ENCODE data around the gene EBI3.
"Not testable (repeated sequence)": the region's sequence is repeated elsewhere in the genome, so short reads cannot be mapped to it uniquely, and the experiment has no call there.

The EBI3 gene

DNA sequence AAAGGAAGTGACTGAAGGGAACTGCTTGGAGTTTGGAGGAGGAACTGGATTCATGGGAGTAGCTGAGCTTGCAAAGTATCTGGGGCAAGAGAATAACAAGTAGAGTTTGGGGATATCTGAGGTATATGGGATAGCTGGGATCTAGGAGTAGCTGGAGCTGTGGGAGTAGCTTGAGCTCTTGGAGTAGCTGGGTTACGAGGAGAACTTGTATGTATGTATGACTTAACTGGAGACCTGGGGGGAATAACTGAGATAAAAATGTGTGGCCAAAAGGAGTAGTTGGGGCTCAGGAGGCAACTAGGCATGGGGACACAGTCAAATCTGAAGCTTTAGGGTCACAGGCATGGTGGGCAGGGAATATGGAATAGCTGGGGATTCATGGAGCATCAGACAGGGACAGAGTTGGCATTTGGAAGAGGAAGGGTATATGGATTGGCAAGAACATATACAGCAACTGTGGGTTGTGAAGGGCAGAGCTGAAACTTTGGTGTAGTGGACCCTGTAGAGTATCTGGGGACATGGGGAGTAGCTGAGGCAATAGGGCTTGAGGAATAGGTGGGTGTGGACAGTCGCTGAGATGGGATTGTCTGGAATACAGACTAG is 28.3 kb upstream of the EBI3 start:
- DNase-seq (ENCODE audit: low read depth): no peak

DNA sequence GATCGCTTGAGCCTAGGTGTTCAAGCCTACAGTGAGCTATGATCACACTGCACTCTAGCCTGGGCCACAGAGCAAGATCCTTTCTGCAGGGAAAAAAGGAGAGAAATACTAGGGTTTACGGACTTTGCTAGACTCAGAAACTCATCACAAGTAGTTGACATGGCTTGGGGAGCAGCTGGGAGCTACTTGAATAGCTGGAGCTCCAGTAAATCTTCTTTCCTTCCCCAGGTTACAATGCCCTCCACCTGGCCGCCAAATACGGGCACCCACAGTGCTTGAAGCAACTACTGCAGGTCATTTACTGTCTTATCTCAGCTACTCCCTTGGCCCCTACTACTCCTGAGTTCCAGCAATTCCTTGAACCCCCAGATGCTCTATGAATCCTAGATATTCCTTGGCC is 27.5 kb upstream of the EBI3 start:
- no peak for DNase-seq (ENCODE audit: low read depth)

DNA sequence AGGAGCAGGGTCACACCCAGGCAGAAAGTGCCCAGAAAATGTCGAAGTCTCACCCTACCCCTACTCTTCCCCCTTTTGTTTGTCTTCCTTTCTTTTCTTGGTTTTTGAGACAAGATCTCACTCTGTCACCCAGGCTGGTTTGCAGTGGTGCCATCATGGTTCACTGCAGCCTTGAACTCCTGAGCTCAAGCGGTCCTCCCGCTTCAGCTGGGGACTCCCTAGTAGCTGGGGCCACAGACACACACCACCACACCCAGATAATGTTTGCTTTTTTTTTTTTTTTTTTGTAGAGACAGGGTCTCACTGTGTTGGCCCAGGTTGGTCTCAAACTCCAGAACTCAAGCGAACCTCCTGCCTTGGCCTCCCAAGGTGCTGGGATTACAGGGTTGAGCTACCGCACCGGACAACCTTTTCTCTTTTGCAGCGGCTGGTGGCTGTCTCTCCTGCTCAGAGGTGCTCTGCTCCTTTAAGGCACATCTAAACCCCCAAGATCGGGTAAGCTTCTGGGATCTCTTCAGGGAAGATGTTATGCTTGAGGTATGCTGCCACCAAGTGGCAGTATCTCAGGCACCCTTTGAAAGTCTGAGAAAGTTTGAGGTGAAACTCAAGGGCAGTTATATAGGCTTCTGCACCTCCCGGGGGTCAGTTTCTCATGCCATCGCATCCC is 22.4 kb upstream of the EBI3 start:
- DNase-seq (ENCODE audit: low read depth): no peak

DNA sequence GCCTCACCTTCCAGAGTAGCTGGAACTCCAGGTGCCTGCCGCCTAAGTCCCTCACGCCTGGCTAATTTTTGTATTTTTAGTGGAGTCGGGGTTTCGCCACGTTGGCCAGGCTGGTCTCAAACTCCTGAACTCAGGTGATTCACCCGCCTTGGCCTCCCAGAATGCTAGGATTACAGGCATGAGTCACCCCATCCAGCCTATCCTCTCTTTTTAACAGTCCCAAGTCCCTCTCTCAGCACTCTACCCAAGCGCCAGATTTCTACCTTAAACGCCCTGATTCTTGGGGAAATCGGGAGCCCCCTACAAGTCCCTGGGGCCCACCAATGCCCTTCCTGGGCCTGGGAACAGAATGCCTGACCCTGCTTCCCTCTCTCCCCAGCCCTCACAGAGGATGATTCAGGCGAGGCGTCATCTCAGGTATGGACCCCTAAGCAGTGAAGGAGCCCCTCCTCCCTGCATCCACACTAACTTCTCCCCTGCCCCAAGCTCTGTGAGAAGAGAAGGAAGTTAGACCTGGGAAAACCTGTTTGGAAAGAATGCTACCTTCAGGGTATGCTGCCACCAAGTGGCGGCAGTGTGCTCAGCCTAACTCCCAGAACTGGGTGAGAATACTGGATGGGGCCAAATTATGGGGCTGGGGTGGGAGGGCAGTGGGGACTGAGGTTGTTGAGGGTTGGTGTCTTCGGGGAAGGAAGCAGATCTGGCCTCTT is 20.8 kb upstream of the EBI3 start:
- no peak for DNase-seq (ENCODE audit: low read depth)

DNA sequence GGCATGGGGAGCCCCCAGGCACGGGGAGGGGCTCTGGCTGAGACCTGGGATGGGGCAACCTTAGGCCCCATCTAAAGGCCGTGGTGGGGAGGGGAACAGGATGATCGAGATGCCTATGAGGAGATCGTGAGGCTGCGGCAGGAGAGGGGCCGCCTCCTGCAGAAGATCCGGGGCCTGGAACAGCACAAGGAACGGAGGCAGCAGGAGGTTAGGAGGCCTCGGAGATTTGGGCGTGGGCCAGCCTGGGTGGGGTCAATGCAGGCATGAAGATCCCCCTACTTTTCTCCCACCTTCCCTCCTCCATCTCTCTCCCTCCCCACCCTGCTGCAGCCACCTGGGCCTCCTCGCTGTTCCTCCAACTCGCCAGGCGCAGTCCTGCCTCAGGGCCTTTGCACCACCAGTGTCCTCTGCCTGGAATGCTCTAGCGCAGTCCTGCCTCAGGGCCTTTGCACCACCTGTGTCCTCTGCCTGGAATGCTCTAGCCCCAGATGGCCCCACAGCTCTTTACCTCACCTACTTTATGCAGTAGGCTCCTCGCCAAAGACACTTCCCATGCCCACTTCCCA is 19.1 kb upstream of the EBI3 start:
- no peak for DNase-seq (ENCODE audit: low read depth)

DNA sequence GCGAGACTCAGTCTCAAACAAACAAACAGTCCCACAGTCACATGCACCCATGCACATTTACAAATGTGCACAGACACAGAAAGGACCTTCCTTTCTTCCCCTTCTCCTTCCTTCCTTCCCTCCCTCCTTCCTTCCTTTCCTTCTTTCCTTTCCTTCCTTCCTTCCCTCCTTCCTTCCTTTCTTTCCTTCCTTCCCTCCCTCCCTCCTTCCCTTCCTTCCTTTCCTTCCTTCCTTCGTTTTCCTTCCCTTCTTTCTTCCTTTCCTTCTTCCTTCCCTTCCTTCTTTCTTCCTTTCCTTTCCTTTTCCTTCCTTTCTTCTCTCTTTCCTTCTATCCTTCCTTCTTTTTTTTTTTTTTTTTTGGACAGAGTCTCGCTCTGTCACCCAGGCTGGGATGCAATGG is 16.2 kb upstream of the EBI3 start:
- DNase-seq (ENCODE audit: low read depth): no peak

DNA sequence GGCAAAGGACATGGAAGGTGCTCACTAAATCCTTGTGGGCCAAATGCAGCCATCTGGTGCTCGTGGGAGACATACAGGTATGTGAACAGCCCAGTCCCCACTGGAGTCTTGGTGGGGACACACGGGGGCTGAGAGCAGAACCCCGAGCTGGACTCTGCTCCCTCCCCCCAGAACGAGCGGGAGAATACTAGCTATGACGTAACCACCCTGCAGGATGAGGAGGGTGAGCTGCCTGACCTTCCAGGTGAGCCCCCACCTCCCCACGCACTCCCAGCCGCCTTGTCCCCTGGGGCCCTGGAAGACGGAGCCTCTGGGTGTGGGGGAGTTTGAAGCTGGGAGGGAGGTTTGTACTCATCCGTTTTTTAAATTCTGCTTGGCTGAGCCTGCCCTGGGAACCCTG is 13.5 kb upstream of the EBI3 start:
- no peak for DNase-seq (ENCODE audit: low read depth)

DNA sequence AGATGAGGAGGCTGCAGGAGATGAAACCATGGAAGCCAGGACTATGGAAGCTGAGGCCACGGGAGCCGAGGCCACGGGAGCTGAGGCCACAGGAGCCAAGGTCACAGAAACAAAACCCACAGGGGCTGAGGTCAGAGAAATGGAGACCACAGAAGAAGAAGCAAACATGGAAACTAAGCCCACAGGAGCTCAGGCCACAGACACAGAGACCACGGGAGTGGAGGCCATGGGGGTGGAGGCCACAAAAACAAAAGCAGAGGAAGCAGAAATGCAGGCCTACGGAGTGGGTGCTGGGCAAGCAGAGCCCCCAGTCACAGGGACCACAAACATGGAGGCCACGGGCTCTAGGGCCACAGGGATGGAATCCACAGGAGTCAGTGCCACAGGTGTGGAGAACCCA is 12.5 kb upstream of the EBI3 start:
- DNase-seq (ENCODE audit: low read depth): no peak

DNA sequence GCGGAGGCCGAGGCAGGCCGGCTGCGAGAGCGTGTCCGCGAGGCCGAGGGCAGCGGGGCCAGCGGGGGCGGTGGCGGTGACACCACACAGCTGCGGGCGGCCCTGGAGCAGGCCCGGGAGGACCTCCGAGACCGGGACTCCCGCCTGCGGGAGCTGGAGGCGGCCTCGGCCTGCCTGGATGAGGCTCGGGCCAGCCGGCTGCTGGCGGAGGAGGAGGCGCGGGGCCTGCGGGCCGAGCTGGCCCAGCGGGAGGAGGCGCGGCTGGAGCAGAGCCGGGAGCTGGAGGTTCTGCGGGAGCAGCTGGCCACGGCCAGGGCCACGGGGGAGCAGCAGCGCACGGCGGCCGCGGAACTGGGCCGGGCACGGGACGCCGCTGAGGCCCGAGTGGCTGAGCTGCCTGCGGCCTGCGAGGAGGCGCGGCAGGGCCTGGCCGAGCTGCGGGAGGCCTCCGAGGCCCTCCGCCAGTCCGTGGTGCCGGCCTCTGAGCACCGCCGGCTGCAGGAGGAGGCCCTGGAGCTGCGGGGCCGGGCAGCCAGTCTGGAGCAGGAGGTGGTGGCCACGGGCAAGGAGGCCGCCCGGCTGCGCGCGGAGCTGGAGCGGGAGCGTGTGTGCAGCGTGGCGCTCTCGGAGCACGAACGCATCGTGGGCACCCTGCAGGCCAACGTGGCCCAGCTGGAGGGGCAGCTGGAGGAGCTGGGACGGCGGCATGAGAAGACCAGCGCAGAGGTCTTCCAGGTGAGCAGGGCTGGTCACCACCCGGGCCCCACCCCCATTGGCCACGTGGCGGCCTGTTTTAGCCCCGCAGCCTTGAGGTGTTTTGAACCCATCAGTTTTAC is 11.7 kb upstream of the EBI3 start:
- DNase-seq (ENCODE audit: low read depth): no peak

DNA sequence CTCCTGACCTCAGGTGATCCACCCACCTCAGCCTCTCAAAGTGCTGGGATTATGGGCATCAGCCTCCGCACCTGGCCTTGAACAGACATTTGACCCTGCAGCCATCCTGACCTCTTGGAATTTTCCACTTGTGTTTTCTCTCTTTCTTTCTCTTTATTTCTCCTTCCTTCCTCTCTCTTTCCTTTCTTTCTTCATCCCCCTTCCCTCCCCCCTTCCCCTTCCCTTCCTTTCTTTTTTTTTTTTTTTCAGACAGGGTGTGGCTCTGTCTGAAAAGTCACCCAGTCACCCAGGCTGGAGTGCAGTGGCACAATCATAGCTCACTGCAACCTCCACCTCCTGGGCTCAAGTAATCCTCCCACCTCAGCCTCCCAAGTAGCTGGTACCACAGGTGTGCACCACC is 10.8 kb upstream of the EBI3 start:
- not testable (repeated sequence) for DNase-seq (ENCODE audit: low read depth)

DNA sequence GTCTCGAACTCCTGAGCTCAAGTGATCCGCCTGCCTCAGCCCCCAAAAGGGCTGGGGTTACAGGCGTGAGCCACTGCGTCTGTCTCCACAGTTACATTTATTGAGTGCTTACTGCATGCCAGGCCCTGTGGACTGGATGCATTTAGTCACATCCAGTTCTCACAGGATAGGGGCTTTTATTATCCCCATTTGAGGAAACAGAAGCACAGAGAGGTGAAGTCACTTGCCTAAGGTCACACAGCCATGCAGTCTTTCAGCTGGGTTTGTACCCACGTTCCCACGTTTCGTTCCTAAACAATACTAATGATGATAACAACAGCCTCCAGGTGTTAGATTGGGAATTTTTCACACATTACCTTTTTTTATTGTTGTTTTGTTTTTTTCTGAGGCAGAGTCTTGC is 9.1 kb upstream of the EBI3 start:
- DNase-seq (ENCODE audit: low read depth): no peak

DNA sequence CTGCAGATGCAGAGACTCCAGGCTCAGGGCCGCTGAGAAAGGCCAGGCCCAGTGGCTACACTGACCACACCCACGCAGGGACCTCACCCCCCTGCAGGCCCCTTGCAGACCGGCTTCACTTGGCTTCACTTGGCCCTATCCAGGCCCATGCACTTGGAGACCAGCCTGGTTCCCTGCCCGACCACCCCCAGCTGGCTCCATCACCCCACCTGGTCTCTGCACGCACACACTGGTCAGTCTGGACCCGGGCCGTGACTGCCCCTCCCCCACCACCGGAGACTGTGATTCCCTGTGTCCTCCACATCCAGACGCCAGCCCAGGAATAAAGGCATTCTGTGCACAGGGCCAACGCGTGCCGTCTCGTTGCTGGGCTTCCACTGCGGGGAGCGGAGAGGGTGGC is 4.9 kb upstream of the EBI3 start:
- DNase-seq (ENCODE audit: low read depth): no peak

DNA sequence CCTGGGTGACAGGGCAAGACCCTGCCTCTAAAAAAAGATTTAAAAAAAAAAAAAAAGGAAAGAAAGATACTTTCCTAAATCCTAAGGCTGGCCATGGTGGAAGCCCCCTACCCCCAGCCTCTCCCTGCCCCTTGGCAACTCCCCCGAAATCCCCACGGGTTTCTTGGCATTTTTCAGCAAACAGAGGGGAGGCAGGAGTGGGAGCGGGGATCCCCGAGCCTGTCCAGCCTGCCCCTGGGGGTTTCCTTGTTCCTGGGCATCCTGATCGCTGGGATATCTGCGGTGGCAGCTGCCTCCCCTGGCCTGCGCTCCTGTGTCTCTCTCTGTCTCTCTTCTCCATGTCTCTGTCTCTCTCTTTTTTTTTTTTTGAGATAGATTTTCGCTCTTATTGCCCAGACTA is 3.4 kb upstream of the EBI3 start:
- DNase-seq (ENCODE audit: low read depth): no peak

DNA sequence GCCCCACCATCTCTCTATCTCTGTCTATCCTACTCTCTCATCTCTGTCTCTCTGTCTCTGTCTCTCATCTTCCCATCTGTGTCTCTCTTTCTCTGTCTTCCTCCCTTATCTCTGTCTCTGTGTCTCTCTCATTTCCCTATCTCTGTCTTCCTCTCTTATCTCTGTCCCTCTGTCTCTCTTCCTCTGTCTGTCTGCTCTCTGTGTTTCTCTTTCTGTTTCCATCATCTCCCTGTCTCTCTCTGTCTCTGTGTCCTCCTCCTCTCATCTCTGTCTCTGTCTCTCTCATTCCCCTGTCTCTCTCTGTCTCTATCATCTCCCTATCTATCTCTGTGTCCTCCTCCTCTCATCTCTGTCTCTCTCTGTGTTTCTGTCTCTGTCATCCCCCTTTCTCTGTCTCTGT is 1.6 kb upstream of the EBI3 start:
- DNase-seq (ENCODE audit: low read depth): no peak

DNA sequence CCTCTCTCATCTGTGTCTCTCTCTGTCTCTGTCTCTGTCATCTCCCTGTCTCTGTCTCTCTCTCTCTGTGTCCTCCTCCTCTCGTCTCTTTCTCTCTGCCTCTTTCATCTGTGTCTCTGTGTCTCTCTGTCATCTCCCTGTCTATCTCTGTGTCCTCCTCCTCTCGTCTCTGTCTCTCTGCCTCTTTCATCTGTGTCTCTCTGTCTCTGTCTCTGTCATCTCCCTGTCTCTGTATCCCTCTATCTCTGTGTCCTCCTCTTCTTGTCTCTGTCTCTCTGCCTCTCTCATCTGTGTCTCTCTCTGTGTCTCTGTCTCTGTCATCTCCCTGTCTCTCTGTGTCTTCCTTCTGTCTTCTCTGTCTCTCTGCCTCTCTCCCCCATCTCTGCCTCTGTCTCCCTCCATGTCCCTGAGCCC is 551 bp upstream of the EBI3 start:
- no peak for DNase-seq (ENCODE audit: low read depth)

DNA sequence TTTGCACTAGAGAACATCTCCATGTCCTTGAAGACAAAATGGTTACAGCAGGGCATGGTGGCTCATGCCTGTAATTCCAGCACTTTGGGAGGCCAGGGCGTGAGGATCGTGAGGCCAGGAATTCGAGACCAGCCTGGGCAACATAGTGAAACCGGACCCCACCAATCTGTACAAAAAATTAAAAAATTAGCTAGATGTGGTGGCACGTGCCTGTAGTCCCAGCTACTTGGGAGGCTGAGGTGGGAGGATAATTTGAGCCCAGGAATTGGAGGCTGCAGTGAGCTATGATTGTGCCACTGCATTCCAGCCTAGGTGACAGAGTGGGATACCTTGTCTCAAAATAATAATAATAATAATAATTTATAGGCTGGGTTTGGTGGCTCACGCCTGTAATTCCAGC is 914 bp downstream of the EBI3 start:
- not testable (repeated sequence) for DNase-seq (ENCODE audit: low read depth)

DNA sequence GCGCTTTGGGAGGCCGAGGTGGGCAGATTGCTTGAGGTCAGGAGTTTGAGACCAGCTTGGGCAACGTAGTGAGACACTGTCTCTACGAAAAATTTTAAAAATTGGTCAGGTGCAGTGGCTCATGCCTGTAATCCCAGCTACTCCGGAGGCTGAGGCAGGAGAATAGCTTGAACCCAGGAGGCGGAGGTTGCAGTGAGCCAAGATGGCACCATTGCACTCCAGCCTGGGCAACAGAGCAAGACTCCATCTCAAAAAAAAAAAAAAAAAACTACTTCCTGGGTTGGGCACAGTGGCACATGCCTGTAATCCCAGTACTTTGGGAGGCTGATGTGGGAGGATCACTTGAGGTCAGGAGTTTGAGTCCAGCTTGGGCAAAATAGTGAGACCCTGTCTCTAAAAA is 2.2 kb downstream of the EBI3 start:
- DNase-seq (ENCODE audit: low read depth): not testable (repeated sequence)

DNA sequence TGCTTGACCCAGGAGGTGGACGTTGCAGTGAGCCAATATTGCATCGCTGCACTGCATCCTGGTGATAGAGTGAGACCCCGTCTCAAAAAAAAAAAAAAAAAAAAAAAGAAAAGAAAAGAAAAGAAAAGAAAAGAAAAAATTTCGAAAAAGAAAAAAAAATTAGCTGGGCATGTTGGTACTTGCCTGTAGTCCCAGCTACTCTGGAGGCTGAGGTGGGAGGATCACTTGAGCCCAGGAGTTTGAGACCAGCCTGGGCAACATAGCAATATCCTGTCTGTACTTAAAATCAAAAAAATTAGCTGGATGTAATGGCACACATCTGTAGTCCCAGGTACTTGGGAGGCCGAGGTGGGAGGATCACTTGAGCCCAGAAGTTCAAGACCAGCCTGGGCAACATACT is 2.8 kb downstream of the EBI3 start:
- DNase-seq (ENCODE audit: low read depth): not testable (repeated sequence)

DNA sequence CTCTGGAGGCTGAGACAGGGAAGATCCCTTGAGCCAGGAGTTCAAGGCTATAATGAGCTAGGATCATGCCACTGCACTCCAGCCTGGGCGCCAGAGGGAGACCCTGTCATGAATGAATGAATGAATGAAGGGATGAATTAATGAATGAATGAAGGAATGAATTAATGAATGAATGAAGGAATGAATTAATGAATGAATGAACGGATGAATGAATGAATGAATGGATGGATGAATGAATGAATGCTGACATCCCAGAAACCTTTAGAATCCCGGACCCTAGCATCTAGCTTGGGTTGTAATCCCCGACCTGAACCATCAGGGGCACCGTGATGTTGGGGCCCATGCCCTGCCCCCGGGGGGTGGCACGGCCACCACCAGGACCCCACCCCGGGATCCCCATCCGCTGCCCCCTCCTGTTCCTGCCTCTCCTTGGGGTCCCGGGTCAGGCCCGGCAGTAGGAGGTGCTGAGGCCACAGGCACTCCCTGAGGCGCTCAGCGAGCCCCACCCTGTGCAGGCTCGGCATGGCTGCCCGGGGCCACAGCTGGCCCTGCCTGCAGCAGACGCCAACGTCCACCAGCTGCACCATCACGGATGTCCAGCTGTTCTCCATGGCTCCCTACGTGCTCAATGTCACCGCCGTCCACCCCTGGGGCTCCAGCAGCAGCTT is 3.4 kb downstream of the EBI3 start:
- no peak for DNase-seq (ENCODE audit: low read depth)

DNA sequence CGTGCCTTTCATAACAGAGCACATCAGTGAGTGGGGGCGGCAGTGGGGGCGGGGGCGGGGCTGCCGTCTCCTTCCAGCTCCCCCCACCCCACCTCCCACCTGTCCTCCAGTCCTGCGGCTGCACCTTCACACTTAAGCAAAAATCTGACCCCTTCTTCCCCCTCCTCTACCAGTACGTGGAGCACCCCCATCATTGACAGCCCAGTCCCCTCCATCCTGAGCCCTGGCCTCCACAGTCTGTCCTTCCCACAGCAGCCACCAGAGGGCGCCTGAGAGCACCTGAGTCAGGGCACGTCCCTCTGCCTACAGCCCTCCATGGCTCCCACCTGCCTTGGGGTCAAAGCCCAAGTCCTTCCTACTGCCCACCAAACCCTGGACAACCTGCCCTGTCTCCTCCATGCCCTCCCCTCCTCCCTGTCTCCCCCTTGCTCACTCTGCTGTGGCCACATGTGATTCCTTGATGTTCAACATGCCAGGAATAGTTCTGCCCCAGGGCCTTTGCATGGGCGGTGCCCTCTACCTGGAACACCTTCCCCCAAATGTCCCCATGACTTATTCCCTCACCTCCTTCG is 4.0 kb downstream of the EBI3 start:
- no peak for DNase-seq (ENCODE audit: low read depth)

DNA sequence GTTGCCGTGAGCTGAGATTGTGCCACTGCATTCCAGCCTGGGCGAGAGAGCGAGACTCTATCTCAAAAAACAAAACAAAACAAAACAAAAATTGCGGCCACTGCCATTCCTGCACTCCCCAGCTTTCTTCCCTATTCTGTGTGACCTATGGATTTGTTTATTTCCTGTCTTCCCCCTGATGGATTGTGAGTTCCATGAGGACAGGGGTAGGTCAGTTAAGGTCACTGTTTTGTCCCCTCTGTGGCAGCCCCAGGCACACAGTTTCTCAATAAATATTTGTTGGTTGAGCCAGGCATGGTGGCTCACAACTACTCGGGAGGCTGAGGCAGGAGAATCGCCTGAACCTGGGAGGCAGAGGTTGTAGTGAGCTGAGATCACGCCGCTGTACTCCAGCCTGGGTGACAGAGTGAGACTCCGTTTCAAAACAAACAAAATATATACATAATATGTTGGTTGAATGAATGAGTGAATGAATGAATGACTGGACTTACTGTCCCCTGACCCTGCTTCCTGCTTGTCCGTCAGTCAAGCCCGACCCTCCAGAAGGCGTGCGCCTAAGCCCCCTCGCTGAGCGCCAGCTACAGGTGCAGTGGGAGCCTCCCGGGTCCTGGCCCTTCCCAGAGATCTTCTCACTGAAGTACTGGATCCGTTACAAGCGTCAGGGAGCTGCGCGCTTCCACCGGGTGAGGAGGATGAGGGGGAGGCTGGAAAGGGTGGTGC is 5.0 kb downstream of the EBI3 start:
- DNase-seq (ENCODE audit: low read depth): no peak
